GM21576 (cell line): ENCODE data around the gene PIBF1.
"Not testable (repeated sequence)": the region's sequence is repeated elsewhere in the genome, so short reads cannot be mapped to it uniquely, and the experiment has no call there.

Source experiments
- ATAC-seq: cut with Tn5 transposase; IDR thresholded peaks from one replicate; pipeline ENCODE4 v1.9.1; 2021; ENCODE audit warnings: mild to moderate bottlenecking, moderate library complexity; ENCODE audit not compliant: unreplicated experiment

The PIBF1 gene

GRCh38 chr13:72820156-72820897, 38.4 kb downstream of the PIBF1 start:
- no peak for ATAC-seq

DNA sequence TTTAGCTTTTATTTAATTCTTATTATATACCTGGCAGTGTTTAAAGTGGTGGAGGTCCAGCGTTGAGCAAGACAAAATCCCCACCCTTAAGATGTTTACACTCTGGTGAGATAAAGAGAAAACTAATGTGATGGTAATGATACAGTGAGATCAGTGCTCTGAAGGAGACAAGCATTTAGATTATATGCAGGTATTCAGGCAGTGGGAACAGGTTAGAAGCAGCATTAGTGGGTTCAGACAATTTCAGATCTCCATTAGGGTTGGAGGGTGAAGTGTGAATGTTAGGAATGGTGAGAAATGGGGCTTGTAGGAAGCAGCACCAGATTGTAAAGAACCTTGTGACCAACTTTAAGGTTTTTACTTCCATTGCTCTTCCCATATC, 39.0 kb downstream of the PIBF1 start:
- ATAC-seq: no peak

GRCh38 chr13:72823081-72823480, 41.1 kb downstream of the PIBF1 start:
- no peak for ATAC-seq

GRCh38 chr13:72823724-72824123, 41.8 kb downstream of the PIBF1 start:
- ATAC-seq: no peak

DNA sequence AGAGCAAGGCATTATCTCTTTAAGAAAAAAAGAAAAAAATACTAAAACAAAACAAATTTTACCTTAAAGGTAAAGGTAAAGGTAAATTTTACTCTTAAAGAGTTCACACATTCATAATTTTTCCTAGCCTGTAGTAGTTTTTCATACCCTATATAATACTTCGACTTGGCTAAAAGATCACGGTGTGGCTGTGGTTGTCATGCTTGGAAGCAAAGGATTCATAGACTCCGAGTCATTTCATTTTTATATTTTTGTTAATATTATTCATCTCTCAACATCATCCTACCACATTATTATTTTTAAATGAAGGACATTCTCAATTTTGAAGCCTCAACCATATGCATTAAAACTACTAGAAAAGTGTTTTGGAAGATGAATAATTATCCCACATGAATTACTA, 52.7 kb downstream of the PIBF1 start:
- ATAC-seq: no peak

DNA sequence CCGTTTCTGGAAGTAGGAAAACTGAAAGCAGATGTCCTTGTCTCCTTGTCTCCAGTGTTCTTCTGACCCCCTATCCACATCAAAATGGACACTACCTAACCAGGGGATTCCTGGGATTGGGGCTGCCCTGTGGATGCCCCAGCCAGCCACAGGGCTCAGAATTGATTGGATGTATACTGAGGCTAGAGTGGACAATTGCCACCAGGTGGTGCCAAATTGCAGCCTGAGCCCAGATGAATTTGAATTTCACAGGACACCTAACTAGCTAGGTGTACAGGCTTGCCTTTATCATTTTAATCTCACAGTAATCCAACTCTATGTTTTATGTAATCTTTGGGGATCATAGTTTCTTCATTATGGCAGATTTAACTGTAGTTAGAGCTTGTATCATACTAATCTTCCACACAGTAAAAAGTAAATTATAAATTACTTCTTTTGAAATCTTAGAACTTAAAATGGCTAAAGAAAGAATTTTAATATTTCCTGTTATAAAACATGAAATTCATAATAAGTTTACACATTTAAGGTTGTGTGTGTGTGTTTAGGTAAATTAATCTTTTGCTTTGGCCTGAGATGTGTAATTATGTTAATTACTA, 58.0 kb downstream of the PIBF1 start:
- ATAC-seq: peak; percentile 93

- no peak for ATAC-seq
Observed at GRCh38 chr13:72842991-72843390, 61.1 kb downstream of the PIBF1 start.

GRCh38 chr13:72845148-72845547, 63.2 kb downstream of the PIBF1 start:
- not testable (repeated sequence) for ATAC-seq

DNA sequence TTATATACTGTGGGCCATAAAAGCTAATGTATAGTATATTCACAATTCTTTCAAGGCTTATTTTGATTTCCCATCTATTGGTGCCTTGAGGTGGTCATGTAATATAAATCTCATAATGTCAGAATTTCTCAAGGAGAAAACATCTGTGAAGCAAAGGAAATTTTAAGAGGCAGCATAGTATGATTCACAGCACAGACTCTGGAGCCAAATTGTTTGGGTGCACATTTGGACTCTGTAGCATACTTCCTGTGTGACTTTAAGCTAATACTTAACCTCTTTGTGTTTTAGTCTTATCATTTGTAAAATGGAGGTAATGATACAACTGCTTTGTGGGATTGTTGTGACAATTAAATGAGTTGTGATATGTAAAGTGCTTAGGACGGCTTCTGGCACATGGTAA, 67.6 kb downstream of the PIBF1 start:
- no peak for ATAC-seq

DNA sequence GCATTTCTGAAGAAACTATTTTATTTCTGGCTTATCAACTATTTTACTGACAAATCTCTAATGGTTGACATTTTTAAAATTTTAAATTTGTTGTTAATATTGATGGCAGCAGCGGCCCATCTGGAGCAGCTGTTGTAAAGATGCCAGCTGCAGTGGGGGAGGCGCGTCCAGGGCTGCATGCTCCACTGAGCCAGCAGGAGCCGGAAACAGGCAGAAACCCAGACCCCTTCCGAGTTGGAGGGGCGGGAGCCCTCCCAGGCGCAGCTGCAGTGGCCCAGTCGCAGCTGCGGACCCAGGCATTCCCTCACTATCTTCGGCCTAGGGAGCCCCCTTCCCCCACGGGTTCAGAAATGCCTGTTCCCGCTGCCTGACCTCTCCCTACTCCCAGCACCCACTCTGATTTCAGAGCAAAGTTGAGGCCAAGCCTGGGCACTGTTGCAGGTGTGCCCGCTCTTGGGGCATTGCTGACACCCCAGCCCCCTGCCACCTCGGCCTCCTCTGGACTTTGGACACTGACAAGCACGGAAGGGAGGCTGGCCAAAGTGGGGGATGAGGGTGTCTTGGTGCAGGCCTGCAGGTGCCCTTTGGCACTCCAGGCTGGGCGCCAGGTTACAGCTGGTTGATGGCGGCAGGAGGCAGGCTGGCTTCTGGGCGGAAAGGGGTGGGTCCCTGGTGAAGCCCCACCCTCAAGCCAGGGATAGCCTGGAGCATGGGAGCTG, 69.2 kb downstream of the PIBF1 start:
- no peak for ATAC-seq

DNA sequence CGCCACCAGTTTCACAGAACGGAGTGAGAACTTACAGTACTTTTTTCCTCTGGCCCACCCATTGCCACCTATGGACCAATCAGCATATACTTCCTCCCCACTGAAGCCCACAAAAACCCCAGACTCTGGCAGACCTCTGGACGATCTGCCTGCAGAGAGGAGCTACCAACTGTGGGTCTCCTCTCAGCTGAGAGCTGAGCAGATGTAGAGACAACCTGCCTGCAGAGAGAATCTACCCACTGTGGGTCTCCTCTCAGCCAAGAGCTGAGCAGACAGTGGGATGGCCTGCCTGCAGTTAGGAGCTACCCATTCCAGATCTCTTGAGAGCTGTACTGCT, 69.7 kb downstream of the PIBF1 start:
- no peak for ATAC-seq

DNA sequence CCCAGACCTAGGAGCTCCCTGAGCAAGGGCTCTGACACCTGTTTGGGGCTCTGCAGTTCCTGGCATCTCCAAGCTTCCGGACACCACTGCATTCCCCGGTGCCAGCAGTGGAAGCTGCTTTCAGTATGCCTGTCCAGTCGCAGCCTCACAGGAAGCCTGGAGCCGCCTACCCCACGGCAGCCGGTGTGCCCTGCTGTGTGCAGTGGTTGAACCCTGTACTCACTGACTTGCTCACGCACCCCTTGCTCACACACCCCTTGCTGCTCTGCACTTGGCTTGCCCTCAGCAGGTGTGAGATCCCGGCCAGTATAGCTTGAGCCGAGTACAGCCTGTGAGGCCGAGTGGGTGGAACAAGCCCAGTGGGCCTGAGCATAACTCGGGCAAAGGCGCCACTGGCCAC, 70.3 kb downstream of the PIBF1 start:
- ATAC-seq: no peak

- no peak for ATAC-seq
Observed at GRCh38 chr13:72853000-72853399, 71.1 kb downstream of the PIBF1 start.

- ATAC-seq: peak; percentile 91
Observed at GRCh38 chr13:72864142-72865011, 82.4 kb downstream of the PIBF1 start.

DNA sequence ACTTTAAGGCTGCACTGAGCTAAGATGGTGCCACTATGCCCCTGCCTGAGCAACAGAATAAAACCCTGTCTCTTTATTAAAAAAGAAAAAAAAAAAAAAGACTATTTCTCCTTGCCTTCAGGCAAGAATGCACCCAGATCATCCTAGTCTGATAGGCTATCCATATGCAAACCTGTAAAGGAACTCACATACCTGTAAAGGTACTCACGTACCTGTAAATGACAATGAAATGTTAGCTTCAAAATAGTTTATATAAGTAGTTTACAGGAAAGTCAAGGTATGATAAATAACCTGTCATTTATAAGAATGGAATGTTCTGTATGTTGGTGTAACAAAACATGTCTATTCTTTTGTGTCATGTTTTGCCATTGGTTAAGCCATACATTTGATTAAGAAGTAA, 86.3 kb downstream of the PIBF1 start:
- no peak for ATAC-seq

GRCh38 chr13:72875233-72875632, 93.3 kb downstream of the PIBF1 start:
- ATAC-seq: no peak

- no peak for ATAC-seq
Observed at GRCh38 chr13:72884101-72884500, 102.2 kb downstream of the PIBF1 start.

DNA sequence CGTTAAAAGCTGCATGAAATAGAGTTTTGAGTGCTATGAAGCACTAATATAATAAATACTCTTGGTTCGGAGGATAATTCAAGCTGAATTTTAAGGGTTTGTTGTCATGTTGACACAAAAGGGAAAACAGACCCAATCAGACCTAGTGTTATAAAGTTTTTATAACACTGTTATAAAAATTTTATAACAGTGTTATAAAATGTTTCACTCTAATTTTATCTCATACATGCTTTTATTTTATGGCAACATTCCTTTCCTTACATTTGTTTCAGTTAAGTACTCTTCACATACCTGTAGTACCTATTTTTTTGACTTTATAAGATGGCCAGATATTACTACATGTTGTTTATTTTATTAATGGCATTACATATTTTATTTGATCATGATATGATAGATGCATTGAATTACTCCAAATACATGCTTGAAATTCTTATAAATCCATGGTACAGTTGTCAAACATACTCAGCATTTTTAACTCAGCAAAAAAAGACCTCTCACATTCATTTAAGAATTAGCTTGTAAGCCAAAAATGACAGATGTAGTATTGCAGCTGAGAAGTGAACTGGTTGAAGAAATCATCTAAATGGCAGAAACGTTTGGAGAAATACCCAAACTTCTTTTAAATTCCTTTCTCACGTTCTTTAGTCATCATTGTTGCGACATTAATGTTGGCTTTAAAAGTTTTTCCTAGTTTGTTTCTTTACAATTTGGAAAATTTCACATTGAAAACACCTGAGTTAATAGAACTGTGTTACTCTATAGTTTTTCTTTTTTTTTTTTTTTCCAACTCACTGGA, 104.5 kb downstream of the PIBF1 start:
- ATAC-seq: no peak

- ATAC-seq: no peak
Observed at GRCh38 chr13:72889495-72889894, 107.6 kb downstream of the PIBF1 start.

GRCh38 chr13:72890546-72890945, 108.6 kb downstream of the PIBF1 start:
- ATAC-seq: no peak

DNA sequence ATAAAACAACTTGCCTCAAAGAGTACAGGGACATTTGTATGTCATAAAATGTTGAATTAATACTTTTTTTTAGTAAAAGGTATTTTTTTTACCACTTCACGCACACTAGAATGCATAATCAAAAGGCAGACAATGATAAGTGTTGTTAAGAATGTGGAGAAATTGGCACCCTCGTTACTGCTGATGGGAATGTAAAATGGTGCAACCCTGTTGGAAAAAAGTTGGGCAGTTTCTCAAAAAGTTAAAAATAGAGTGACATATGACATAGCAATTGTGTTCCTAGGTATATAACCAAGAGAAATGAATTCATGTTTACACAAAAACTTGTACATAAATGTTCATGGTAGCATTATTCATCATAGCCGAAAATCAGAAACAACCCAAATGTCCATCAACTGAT, 109.5 kb downstream of the PIBF1 start:
- no peak for ATAC-seq
